Measurements from ENCODE around the gene PRND. TPM values are rescaled to one million over a fixed set of nuclear protein-coding genes. Genes with fewer than 3 reads are reported as not detected.

Gene PRND
- total RNA-seq, 1 experiment from 2014 or later = 0.04 TPM

GRCh38 chr20:4688305-4688704, 33.4 kb upstream of the PRND start:
- peaks cover 12% of the 10 kb centered on the region for H3K27me3 Mint-ChIP-seq (ENCODE audit: low read depth)
- H3K4me1 Mint-ChIP-seq = peaks cover 23% of the 10 kb centered on the region in 2 experiments
- no peak overlapping the region for H2BK15ac ChIP-seq (ENCODE audit: low read depth, low read length)
- no peak overlapping the region for H2BK12ac ChIP-seq (ENCODE audit: insufficient read length, low read depth, low read length)
- H3K9me3 Mint-ChIP-seq = no peaks in the 10 kb centered on the region
- no peak overlapping the region for H3K4me3 Mint-ChIP-seq
- H3K18ac ChIP-seq (ENCODE audit: insufficient read length, low read depth, low read length) = no peak overlapping the region
- H3K27ac ChIP-seq (ENCODE audit: insufficient read length, low read depth, low read length) = no peak overlapping the region
- no peak overlapping the region for H2BK120ac ChIP-seq (ENCODE audit: low read depth, low read length, poor library complexity, severe bottlenecking)
- no peaks in the 10 kb centered on the region for H4K20me1 ChIP-seq (ENCODE audit: control insufficient read depth, insufficient read depth, insufficient read length)
- no peak overlapping the region for H3K56ac ChIP-seq (ENCODE audit: insufficient read length, low read depth, low read length)
- H3K14ac ChIP-seq (ENCODE audit: insufficient read depth, low read length) = no peak overlapping the region
- no peaks in the 10 kb centered on the region; the same call in 1 of the 2 replicates for H3K4me1 ChIP-seq (ENCODE audit: insufficient read depth, low read length)
- DNase-seq = no peak
- H3K9me3 ChIP-seq (ENCODE audit: control insufficient read depth, low read depth, low read length) = no peaks in the 10 kb centered on the region
- H2BK5ac ChIP-seq (ENCODE audit: insufficient read length, low read length) = no peak overlapping the region
- H3K23me2 ChIP-seq (ENCODE audit: insufficient read length, low read depth, low read length, poor library complexity, severe bottlenecking) = peaks cover 4% of the 10 kb centered on the region
- no peak overlapping the region for H4K5ac ChIP-seq (ENCODE audit: insufficient read length, low read depth, low read length)
- no peak overlapping the region for H3K27ac Mint-ChIP-seq
- H2AFZ ChIP-seq (ENCODE audit: low read length) = no peak overlapping the region
- peaks cover 2% of the 10 kb centered on the region; the same call in 1 of the 2 replicates for H3K79me2 ChIP-seq (ENCODE audit: insufficient read depth, low read length)
- H4K8ac ChIP-seq (replicated peaks; ENCODE audit: insufficient read length, low read depth, low read length) = no peak overlapping the region
- no peak overlapping the region for H3K9ac ChIP-seq (ENCODE audit: extremely low read depth, insufficient read length, low read length)
- no peaks in the 10 kb centered on the region for H3K27me3 ChIP-seq (ENCODE audit: insufficient read depth, low read length)
- no peak overlapping the region for H4K91ac ChIP-seq (ENCODE audit: insufficient read length, low read depth, low read length)
- H3K79me1 ChIP-seq (ENCODE audit: insufficient read depth, low read depth, low read length, poor library complexity, severe bottlenecking) = no peaks in the 10 kb centered on the region
- H3K4me2 ChIP-seq (ENCODE audit: insufficient read depth, insufficient read length, low read length) = no peak overlapping the region
- H3K36me3 Mint-ChIP-seq (ENCODE audit: insufficient read depth in 1 of 3, low read depth in 3 of 3) = no peaks in the 10 kb centered on the region
- H2BK20ac ChIP-seq (ENCODE audit: low read depth, low read length, poor library complexity, severe bottlenecking) = no peak overlapping the region
- no peak for TF ChIP-seq CTCF (conservative IDR thresholded peaks at IDR 0.05)
- no peak overlapping the region for H3K4ac ChIP-seq (ENCODE audit: low read depth, low read length)
- no peak overlapping the region for H3K23ac ChIP-seq (ENCODE audit: insufficient read length, low read depth, low read length)
- H2AK5ac ChIP-seq (ENCODE audit: insufficient read length, low read length) = no peak overlapping the region
- WGBS (ENCODE audit: extremely low coverage, insufficient read length, low lambda C conversion rate) = no CpG with 5 or more reads among the region's 2 CpGs
- no peak overlapping the region for H3T11ph ChIP-seq (ENCODE audit: low read length)
